ENCODE results near the gene KLHL14. TPM values are rescaled to one million over a fixed set of nuclear protein-coding genes. Genes with fewer than 3 reads are reported as not detected.

The KLHL14 gene
- total RNA-seq, 1 donor from 2014 or later = 7.0 TPM

- Mint-ChIP-seq H3K4me3 (ENCODE audit: low read depth) (no peak overlapping the region), H3K27me3 (peaks cover 3% of the 10 kb centered on the region), H3K4me1 (ENCODE audit: low read depth) (peaks cover 23% of the 10 kb centered on the region), H3K9me3 (ENCODE audit: low read depth) (peaks cover 3% of the 10 kb centered on the region), H3K27ac (no peak overlapping the region), H3K36me3 (ENCODE audit: insufficient read depth) (no peaks in the 10 kb centered on the region)
- DNase-seq (ENCODE audit: low spot score, unreplicated experiment) = no peak
- no peak for TF ChIP-seq CTCF (IDR thresholded peaks at IDR 0.05; ENCODE audit: unreplicated experiment)
Measured at GRCh38 chr18:32750328-32750727, 22.5 kb downstream of the KLHL14 start.

- H3K27me3 Mint-ChIP-seq = peaks cover 1% of the 10 kb centered on the region
- no peak for DNase-seq (ENCODE audit: low spot score, unreplicated experiment)
- peaks cover 21% of the 10 kb centered on the region for H3K4me1 Mint-ChIP-seq (ENCODE audit: low read depth)
- no peak for TF ChIP-seq CTCF (IDR thresholded peaks at IDR 0.05; ENCODE audit: unreplicated experiment)
- no peaks in the 10 kb centered on the region for H3K36me3 Mint-ChIP-seq (ENCODE audit: insufficient read depth)
- peaks cover 3% of the 10 kb centered on the region for H3K9me3 Mint-ChIP-seq (ENCODE audit: low read depth)
- H3K4me3 Mint-ChIP-seq (ENCODE audit: low read depth) = no peak overlapping the region
- H3K27ac Mint-ChIP-seq = no peak overlapping the region
Measured at GRCh38 chr18:32749809-32750208, 23.0 kb downstream of the KLHL14 start.

- Mint-ChIP-seq H3K36me3 (ENCODE audit: insufficient read depth) (no peaks in the 10 kb centered on the region), H3K9me3 (ENCODE audit: low read depth) (no peaks in the 10 kb centered on the region), H3K27ac (no peak overlapping the region), H3K4me3 (ENCODE audit: low read depth) (no peak overlapping the region), H3K4me1 (ENCODE audit: low read depth) (peaks cover 3% of the 10 kb centered on the region), H3K27me3 (no peaks in the 10 kb centered on the region)
- DNase-seq (ENCODE audit: low spot score, unreplicated experiment) = no peak
- no peak for TF ChIP-seq CTCF (IDR thresholded peaks at IDR 0.05; ENCODE audit: unreplicated experiment)
Measured at GRCh38 chr18:32742579-32742978, 30.2 kb downstream of the KLHL14 start.

GRCh38 chr18:32735781-32736180 lies 37.0 kb downstream of the KLHL14 start:
- DNase-seq (ENCODE audit: low spot score, unreplicated experiment) = no peak
- TF ChIP-seq CTCF (IDR thresholded peaks at IDR 0.05; ENCODE audit: unreplicated experiment) = no peak
- Mint-ChIP-seq H3K27me3 (no peaks in the 10 kb centered on the region), H3K4me1 (ENCODE audit: low read depth) (no peaks in the 10 kb centered on the region), H3K36me3 (ENCODE audit: insufficient read depth) (peaks cover 6% of the 10 kb centered on the region), H3K4me3 (ENCODE audit: low read depth) (no peak overlapping the region), H3K27ac (no peak overlapping the region), H3K9me3 (ENCODE audit: low read depth) (no peaks in the 10 kb centered on the region)

- Mint-ChIP-seq H3K4me3 (ENCODE audit: low read depth) (no peak overlapping the region), H3K27me3 (no peaks in the 10 kb centered on the region), H3K27ac (no peak overlapping the region), H3K36me3 (ENCODE audit: insufficient read depth) (peaks cover 6% of the 10 kb centered on the region), H3K4me1 (ENCODE audit: low read depth) (peaks cover 4% of the 10 kb centered on the region), H3K9me3 (ENCODE audit: low read depth) (no peaks in the 10 kb centered on the region)
- DNase-seq (ENCODE audit: low spot score, unreplicated experiment) = no peak
- no peak for TF ChIP-seq CTCF (IDR thresholded peaks at IDR 0.05; ENCODE audit: unreplicated experiment)
Measured at GRCh38 chr18:32734442-32734841, 38.4 kb downstream of the KLHL14 start.
